Esophagus muscularis mucosa (tissue), 4 donors: ENCODE results near the gene TTN. TPM values are rescaled to one million over a fixed set of nuclear protein-coding genes. Genes with fewer than 3 reads are reported as not detected.

Experiments
- DNase-seq: peaks from one replicate; pipeline ENCODE4 v3.0.0-alpha.2; 2017; ENCODE audit errors: extremely low spot score
- H3K27ac ChIP-seq, 4 donors: fragments of 200-600 bp; sonication (generic); replicated peaks in 1 of 4; 1 replicate in 3 of 4; 2 replicates in 1 of 4; pipeline ENCODE4 v1.5.1; 2016 to 2019; ENCODE audit warnings: mild to moderate bottlenecking in 1 of 4
- H3K27me3 ChIP-seq, 4 donors: fragments of 200-600 bp; sonication (generic); one replicate each; pipeline versions ENCODE4 v1.5.1 to v1.6.0; 2016 to 2019
- H3K36me3 ChIP-seq, 4 donors: fragments of 200-600 bp; sonication (generic); one replicate each; pipeline ENCODE4 v1.5.1; 2016 to 2019
- H3K4me1 ChIP-seq, 4 donors: fragments of 200-600 bp; sonication (generic); one replicate each; pipeline ENCODE4 v1.5.1; 2016 to 2019
- H3K4me3 ChIP-seq, 4 donors: fragments of 200-600 bp; sonication (generic); 1 replicate in 2 of 4; 2 replicates in 2 of 4; pipeline ENCODE4 v1.5.1; 2016 to 2019; ENCODE audit warnings: mild to moderate bottlenecking in 4 of 4, moderate library complexity in 1 of 4
- H3K9me3 ChIP-seq, 4 donors: fragments of 200-600 bp; sonication (generic); 1 replicate in 3 of 4; 2 replicates in 1 of 4; pipeline ENCODE4 v1.5.1; 2016 to 2019
- EP300 ChIP-seq: sonication (generic); formaldehyde crosslinking; IDR thresholded peaks from one replicate; pipeline ENCODE4 v1.6.1; 2017; ENCODE audit warnings: antibody characterized with exemption
- POLR2A ChIP-seq: fragments of 450-650 bp; IDR thresholded peaks from one replicate; pipeline ENCODE4 v1.6.1; 2017; ENCODE audit warnings: antibody characterized with exemption, moderate library complexity, mild to moderate bottlenecking, low read depth
- POLR2AphosphoS5 ChIP-seq, 2 donors: sonication (generic); formaldehyde crosslinking; IDR thresholded peaks; one replicate each; pipeline ENCODE4 v1.6.1; 2017; ENCODE audit warnings: antibody characterized with exemption in 2 of 2
- WGBS: methylation state at CpG from one replicate; pipeline ENCODE4 v1.1.5; 2018; 5-methylcytosine and 5-hydroxymethylcytosine counted together
- intact Hi-C: fragments of 100-400 bp; cut with DNase I; formaldehyde crosslinking; loops from one replicate; pipeline ENCODE4 v1.15.1; 2023
- total RNA-seq, 4 donors: library from RNA; depleted of rRNA; stranded (reverse); fragments of >200 nt; gene quantifications; one replicate each; pipeline versions ENCODE4 v1.1.0 to v1.2.1, GENCODE V29; 2016
- TF ChIP-seq, protein P1 (sequence below), 3 experiments: fragments of 200-600 bp in 2 of 3; fragments of 450-650 bp in 1 of 3; sonication (generic) in 2 of 3; IDR thresholded peaks; one replicate each; pipeline ENCODE4 v1.5.1; 2017 to 2019; ENCODE audit warnings: antibody characterized with exemption in 3 of 3, mild to moderate bottlenecking in 2 of 3, moderate library complexity in 1 of 3

The TTN gene
- total RNA-seq, 4 donors from 2014 or later: 2.8 to 10.0 (median 8.3) TPM

DNA sequence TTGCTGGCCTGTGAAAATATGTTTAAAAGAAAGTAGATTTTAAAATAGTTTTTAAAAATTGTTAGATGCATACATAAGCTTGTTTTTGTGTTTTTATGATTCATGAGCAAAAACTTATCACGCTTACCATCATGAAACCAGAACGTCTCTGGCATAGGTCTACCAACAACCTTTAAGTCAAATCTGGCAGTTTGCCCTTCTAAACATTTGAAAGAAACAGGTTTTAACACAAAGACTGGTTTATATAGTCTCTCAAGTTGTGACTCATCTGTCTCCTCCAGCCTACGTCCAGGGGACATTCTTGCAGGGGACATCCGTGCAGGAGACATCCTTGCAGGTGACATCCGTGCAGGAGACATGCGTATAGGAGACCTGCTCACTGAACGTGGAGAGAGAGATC is 29.6 kb downstream of the TTN start:
- WGBS: 84% methylated on average over 7 of the region's 7 CpGs
- no peaks in the 10 kb centered on the region for H3K4me1 ChIP-seq
- DNase-seq: no peak
- intact Hi-C loops: no loop called here
- no peaks in the 10 kb centered on the region for H3K27me3 ChIP-seq
- H3K27ac ChIP-seq: no peak overlapping the region
- no peak overlapping the region for H3K4me3 ChIP-seq
- peaks cover 0 to 100% (median 0%) of the 10 kb centered on the region in 4 donors for H3K36me3 ChIP-seq
- H3K9me3 ChIP-seq: no peaks in the 10 kb centered on the region
- TF ChIP-seq, protein P1, sequence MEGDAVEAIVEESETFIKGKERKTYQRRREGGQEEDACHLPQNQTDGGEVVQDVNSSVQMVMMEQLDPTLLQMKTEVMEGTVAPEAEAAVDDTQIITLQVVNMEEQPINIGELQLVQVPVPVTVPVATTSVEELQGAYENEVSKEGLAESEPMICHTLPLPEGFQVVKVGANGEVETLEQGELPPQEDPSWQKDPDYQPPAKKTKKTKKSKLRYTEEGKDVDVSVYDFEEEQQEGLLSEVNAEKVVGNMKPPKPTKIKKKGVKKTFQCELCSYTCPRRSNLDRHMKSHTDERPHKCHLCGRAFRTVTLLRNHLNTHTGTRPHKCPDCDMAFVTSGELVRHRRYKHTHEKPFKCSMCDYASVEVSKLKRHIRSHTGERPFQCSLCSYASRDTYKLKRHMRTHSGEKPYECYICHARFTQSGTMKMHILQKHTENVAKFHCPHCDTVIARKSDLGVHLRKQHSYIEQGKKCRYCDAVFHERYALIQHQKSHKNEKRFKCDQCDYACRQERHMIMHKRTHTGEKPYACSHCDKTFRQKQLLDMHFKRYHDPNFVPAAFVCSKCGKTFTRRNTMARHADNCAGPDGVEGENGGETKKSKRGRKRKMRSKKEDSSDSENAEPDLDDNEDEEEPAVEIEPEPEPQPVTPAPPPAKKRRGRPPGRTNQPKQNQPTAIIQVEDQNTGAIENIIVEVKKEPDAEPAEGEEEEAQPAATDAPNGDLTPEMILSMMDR (IDR thresholded peaks at IDR 0.05): no peak
- TF ChIP-seq POLR2AphosphoS5 (IDR thresholded peaks at IDR 0.05) (no peak), POLR2A (no peak)

DNA sequence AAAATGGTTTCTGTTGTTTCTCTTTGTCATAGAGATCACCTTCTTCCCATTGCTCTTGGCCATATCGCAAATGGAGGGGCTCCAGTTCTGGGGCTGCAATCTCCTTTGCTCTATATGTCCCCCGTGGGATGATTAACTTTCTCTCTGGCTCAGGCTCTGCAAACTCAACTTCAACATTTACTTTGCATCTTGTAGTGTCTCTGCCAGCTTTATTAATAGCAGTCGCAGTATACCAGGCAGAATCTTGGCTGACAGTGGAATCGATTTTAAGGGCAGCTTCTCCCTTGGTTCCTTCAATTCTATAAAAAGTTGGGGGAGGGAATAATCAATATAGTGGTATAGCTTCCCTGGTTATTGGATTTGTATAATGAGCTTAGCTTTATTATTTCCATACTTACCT is 30.5 kb downstream of the TTN start:
- TF ChIP-seq POLR2A (no peak), POLR2AphosphoS5 (IDR thresholded peaks at IDR 0.05) (no peak), EP300 (no peak)
- TF ChIP-seq, protein P1 (IDR thresholded peaks at IDR 0.05): no peak
- intact Hi-C loops: no loop called here
- Histone ChIP-seq H3K27me3 (no peaks in the 10 kb centered on the region), H3K27ac (no peak overlapping the region), H3K9me3 (no peaks in the 10 kb centered on the region), H3K36me3 (peaks cover 0 to 100% (median 0%) of the 10 kb centered on the region in 4 donors), H3K4me3 (no peak overlapping the region), H3K4me1 (no peaks in the 10 kb centered on the region)
- 93% methylated on average over 4 of the region's 4 CpGs for WGBS
- DNase-seq: no peak

DNA sequence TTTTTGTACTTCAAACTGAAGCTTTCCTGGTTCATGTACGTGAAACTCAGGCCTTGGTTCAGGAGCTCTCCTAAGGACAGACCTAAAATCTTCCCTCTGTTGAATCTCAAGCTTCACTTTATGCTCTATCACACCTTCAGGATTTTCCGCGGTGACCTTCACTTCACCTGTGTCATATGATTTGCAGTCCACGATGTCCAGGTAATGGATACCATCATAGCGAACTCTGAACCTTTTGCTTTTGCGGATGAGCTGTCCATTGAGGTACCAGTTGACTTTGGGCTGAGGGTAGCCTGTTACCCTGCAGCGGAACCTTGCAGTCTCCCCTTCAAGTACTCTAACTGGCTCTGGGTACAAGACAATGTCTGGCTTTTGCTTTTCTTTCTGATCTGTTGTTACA is 31.2 kb downstream of the TTN start:
- 95% methylated on average over 7 of the region's 7 CpGs for WGBS
- Histone ChIP-seq H3K36me3 (peaks cover 0 to 100% (median 0%) of the 10 kb centered on the region in 4 donors), H3K4me1 (no peaks in the 10 kb centered on the region), H3K27ac (no peak overlapping the region), H3K27me3 (no peaks in the 10 kb centered on the region), H3K9me3 (no peaks in the 10 kb centered on the region), H3K4me3 (no peak overlapping the region)
- TF ChIP-seq, protein P1 (IDR thresholded peaks at IDR 0.05): no peak
- TF ChIP-seq POLR2AphosphoS5 (IDR thresholded peaks at IDR 0.05): no peak
- no peak for TF ChIP-seq EP300
- TF ChIP-seq POLR2A: no peak
- intact Hi-C loops: no loop called here
- DNase-seq: no peak

DNA sequence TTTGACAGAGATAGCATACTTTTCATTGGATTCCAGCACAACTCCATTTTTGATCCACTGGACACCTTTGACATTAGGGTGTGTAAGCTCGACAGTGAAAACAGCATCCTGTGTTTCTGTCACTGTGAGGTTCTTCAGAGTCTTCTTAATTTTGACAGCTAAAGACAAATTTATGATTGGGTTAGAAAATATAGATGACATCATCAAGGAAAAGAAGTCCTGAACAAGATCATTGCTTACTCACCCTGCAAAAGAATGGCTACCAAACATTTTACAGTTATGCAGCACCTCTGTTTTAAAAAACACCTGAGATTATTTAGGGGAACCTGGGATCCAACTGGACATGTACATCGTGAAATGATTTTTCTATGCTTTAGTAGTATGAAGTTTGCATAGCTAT is 36.7 kb downstream of the TTN start:
- intact Hi-C loops: no loop called here
- no peak overlapping the region for H3K4me3 ChIP-seq
- no peaks in the 10 kb centered on the region for H3K9me3 ChIP-seq
- H3K27me3 ChIP-seq: no peaks in the 10 kb centered on the region
- DNase-seq: no peak
- peaks cover 0 to 7% (median 2%) of the 10 kb centered on the region in 4 donors for H3K4me1 ChIP-seq
- WGBS: 85% methylated on average over 2 of the region's 2 CpGs
- peaks cover 0 to 100% (median 0%) of the 10 kb centered on the region in 4 donors for H3K36me3 ChIP-seq
- no peak overlapping the region for H3K27ac ChIP-seq
- no peak for TF ChIP-seq EP300
- no peak for TF ChIP-seq POLR2A
- TF ChIP-seq, protein P1 (IDR thresholded peaks at IDR 0.05): no peak
- TF ChIP-seq POLR2AphosphoS5 (IDR thresholded peaks at IDR 0.05): no peak
